K562 (cell line): Measurements from ENCODE around the gene ABHD8. TPM values are rescaled to one million over a fixed set of nuclear protein-coding genes. Genes with fewer than 3 reads are reported as not detected.
A peak's percentile ranks its signal among the peaks of the same experiment; 100 is the strongest.

Source experiments
- CBFA2T2 ChIP-seq: fragments of 450-650 bp; conservative IDR thresholded peaks from 2 replicates; pipeline ENCODE4 v1.6.1; 2017; ENCODE audit warnings: mild to moderate bottlenecking
- DPF2 ChIP-seq: fragments of 450-650 bp; IDR thresholded peaks from 2 replicates; pipeline ENCODE4 v1.6.1; 2016
- EP400 ChIP-seq: fragments of 450-650 bp; IDR thresholded peaks from 2 replicates; pipeline ENCODE4 v1.6.1; 2017; ENCODE audit warnings: antibody characterized with exemption, mild to moderate bottlenecking, moderate library complexity
- MAX ChIP-seq: sonication (generic); formaldehyde crosslinking; IDR thresholded peaks from 2 replicates; pipeline ENCODE4 v1.9.0; 2022; ENCODE audit warnings: mild to moderate bottlenecking, missing genetic modification reagents
- MGA ChIP-seq: fragments of 450-650 bp; IDR thresholded peaks from 2 replicates; pipeline ENCODE4 v1.6.1; 2016; ENCODE audit warnings: mild to moderate bottlenecking, moderate library complexity
- MTA3 ChIP-seq: fragments of 450-650 bp; formaldehyde crosslinking; IDR thresholded peaks from 2 replicates; pipeline ENCODE4 v1.6.1; 2017; ENCODE audit warnings: mild to moderate bottlenecking, borderline replicate concordance
- NELFE ChIP-seq: IDR thresholded peaks from 2 replicates; pipeline ENCODE4 v1.6.1; 2011; ENCODE audit warnings: mild to moderate bottlenecking; ENCODE audit not compliant: insufficient read depth, insufficient read length
- NR1H2 ChIP-seq: sonication (generic); formaldehyde crosslinking; IDR thresholded peaks from 2 replicates; pipeline ENCODE4 v1.4.0; 2020; ENCODE audit warnings: mild to moderate bottlenecking, missing genetic modification reagents
- NRF1 ChIP-seq, 2 experiments: fragments of 450-650 bp; IDR thresholded peaks in 1 of 2; conservative IDR thresholded peaks in 1 of 2; 2 replicates each; pipeline ENCODE4 v1.6.1; 2014; ENCODE audit warnings: mild to moderate bottlenecking in 2 of 2
- POLR2G ChIP-seq: fragments of 200-400 bp; formaldehyde crosslinking; IDR thresholded peaks from 2 replicates; pipeline ENCODE4 v1.6.1; 2017; ENCODE audit warnings: low read depth, mild to moderate bottlenecking, antibody characterized with exemption, low read length, moderate library complexity
- SPI1 ChIP-seq: IDR thresholded peaks from 2 replicates; pipeline ENCODE4 v1.6.1; 2011; ENCODE audit warnings: low read depth, low read length, control low read depth, borderline replicate concordance
- STAT5A ChIP-seq: IDR thresholded peaks from 2 replicates; pipeline ENCODE4 v1.6.1; 2012; ENCODE audit warnings: low read length, inconsistent platforms, borderline replicate concordance
- TAL1 ChIP-seq: fragments of 450-650 bp; IDR thresholded peaks from 2 replicates; pipeline ENCODE4 v1.6.1; 2016; ENCODE audit warnings: mild to moderate bottlenecking
- TOE1 ChIP-seq, 2 experiments: fragments of 450-650 bp in 1 of 2; sonication (generic) in 1 of 2; formaldehyde crosslinking in 1 of 2; IDR thresholded peaks; 2 replicates each; pipeline versions ENCODE4 v1.7.1 to v1.8.0; 2016 to 2022; ENCODE audit warnings: borderline replicate concordance in 2 of 2, mild to moderate bottlenecking in 2 of 2, antibody characterized with exemption in 1 of 2, inconsistent platforms in 1 of 2, low read depth in 1 of 2, missing genetic modification reagents in 1 of 2, moderate library complexity in 1 of 2
- polyA plus RNA-seq, 8 experiments: library from polyadenylated mRNA; depleted of rRNA in 4 of 8; stranded (reverse) in 5 of 8; unstranded in 3 of 8; fragments of >200 nt; fragmentation: Nextera tagmentation in 2 of 8; fragmentation: Illumina TruSeq in 1 of 8; extraction: Ambion mirVana in 2 of 8; extraction: Trizol in 1 of 8; gene quantifications; 2 replicates each; pipeline versions ENCODE4 v1.2.1 to v1.2.3, GENCODE V29; 2011 to 2014; ENCODE audit warnings: inconsistent platforms in 1 of 8, missing spikeins in 1 of 8
- total RNA-seq, 7 experiments: library from RNA; depleted of rRNA in 6 of 7; stranded (reverse); fragments of >200 nt in 6 of 7; fragmentation: Illumina TruSeq in 2 of 7; extraction: Trizol in 2 of 7; gene quantifications; 2 replicates each; pipeline versions ENCODE4 v1.2.1 to v1.2.3, GENCODE V29; 2011 to 2021; ENCODE audit warnings: low replicate concordance in 1 of 7

The ABHD8 gene
- total and polyA plus RNA-seq, 9 of the 15 experiments (the other 6 are each of a cell fraction or from before 2014, with no cell fraction given) = 0.04 to 6.6 (median 2.0) TPM; not detected in 1

- TF ChIP-seq MGA = peak; percentile 94
- no peak for TF ChIP-seq STAT5A
- peak; percentile 74 for TF ChIP-seq POLR2G
- peak; percentile 44; the same call in 1 of the 2 replicates for TF ChIP-seq DPF2
- no peak for TF ChIP-seq TOE1 (IDR thresholded peaks at IDR 0.05; ENCODE audit: borderline replicate concordance)
- TF ChIP-seq TOE1 (CRISPR knock-in tag; IDR thresholded peaks at IDR 0.05; ENCODE audit: borderline replicate concordance, low read depth) = no peak
- peak; percentile 66 for TF ChIP-seq SPI1
- no peak for TF ChIP-seq NELFE
- TF ChIP-seq TAL1 = peak; percentile 41
- peak; percentile 40; the same call in 1 of the 2 replicates for TF ChIP-seq CBFA2T2
- TF ChIP-seq NR1H2 (CRISPR knock-in tag) = no peak
- 0 out of 2 replicates have a peak, but pooled peaks have one; percentile 34 for TF ChIP-seq MTA3
- peak; percentile 93 for TF ChIP-seq MAX (CRISPR knock-in tag)
- TF ChIP-seq EP400 = peak; percentile 50; the same call in 1 of the 2 replicates
- peak; percentile 68 to 70 for TF ChIP-seq NRF1 (conservative IDR thresholded peaks at IDR 0.05 in 1 of 2, IDR thresholded peaks at IDR 0.05 in 1 of 2)
These were observed 21.6 kb downstream of the ABHD8 start, which contains the start of gene ANKLE1 (continued) for GRCh38 chr19:17281391-17282304.
